H1 (cell line): Measurements from ENCODE around the gene DNMT1. TPM values are rescaled to one million over a fixed set of nuclear protein-coding genes. Genes with fewer than 3 reads are reported as not detected.

Source experiments
- MAX ChIP-seq: IDR thresholded peaks from 2 replicates; pipeline ENCODE4 v1.6.1; 2012; ENCODE audit warnings: inconsistent platforms
- POLR2AphosphoS5 ChIP-seq: IDR thresholded peaks from 2 replicates; pipeline ENCODE4 v1.6.1; 2011; ENCODE audit warnings: low read depth, low read length
- RAD21 ChIP-seq, 2 experiments: IDR thresholded peaks in 1 of 2; conservative IDR thresholded peaks in 1 of 2; 2 replicates each; pipeline ENCODE4 v1.6.1; 2011; ENCODE audit warnings: low read depth in 2 of 2, low read length in 2 of 2, improper control_type of control experiment in 1 of 2, inconsistent platforms in 1 of 2, mild to moderate bottlenecking in 1 of 2, moderate library complexity in 1 of 2
- polyA plus RNA-seq, 7 experiments: library from polyadenylated mRNA; depleted of rRNA in 3 of 7; stranded (reverse) in 5 of 7; unstranded in 2 of 7; fragments of >200 nt in 5 of 7; fragments of 200-250 nt in 2 of 7; gene quantifications; 1 replicate in 5 of 7; 2 replicates in 1 of 7; 4 replicates in 1 of 7; pipeline versions ENCODE4 v1.2.1 to v1.2.3, GENCODE V29; 2011 to 2013; ENCODE audit warnings: missing spikeins in 2 of 7, mixed read lengths in 2 of 7
- total RNA-seq: library from RNA; stranded (reverse); fragmentation: NEBNext Ultra II Directional; extraction: Animal tissue kit (Norgen Biotek cat#: 25700); gene quantifications from 2 replicates; pipeline ENCODE4 v1.2.1, GENCODE V29; 2021

Gene DNMT1
- total and polyA plus RNA-seq, 2 of the 8 experiments (the other 6 are each of a cell fraction or from before 2014, with no cell fraction given) = 101 to 210 TPM

GRCh38 chr19:10113592-10113963 is 81.2 kb downstream of the DNMT1 start (continued):
- TF ChIP-seq POLR2AphosphoS5 (peak; percentile 77; the same call in 1 of the 2 replicates), RAD21 (IDR thresholded peaks at IDR 0.05 in 1 of 2, conservative IDR thresholded peaks at IDR 0.05 in 1 of 2; ENCODE audit: low read depth in 2 of 2, low read length in 2 of 2) (no peak), MAX (peak; percentile 17; the same call in 1 of the 2 replicates)
- TF ChIP-seq, all 59 proteins: peak for 7
